Measurements from ENCODE around the gene RPL31.

Gene RPL31

GRCh38 chr2:101023327-101024107 lies 21.4 kb downstream of the RPL31 start:
- Mint-ChIP-seq H3K27me3 (ENCODE audit: low read depth, poor library complexity) (no peaks in the 10 kb centered on the region), H3K4me3 (no peak overlapping the region), H3K36me3 (ENCODE audit: low read depth) (peaks cover 60% of the 10 kb centered on the region)

GRCh38 chr2:101025561-101025960 lies 23.5 kb downstream of the RPL31 start:
- TF ChIP-seq CTCF (IDR thresholded peaks at IDR 0.05), result no peak
- H3K27me3 Mint-ChIP-seq (ENCODE audit: low read depth, poor library complexity), result no peaks in the 10 kb centered on the region
- H3K4me1 Mint-ChIP-seq, result peaks cover 24% of the 10 kb centered on the region
- H3K9me3 Mint-ChIP-seq, result peaks cover 13% of the 10 kb centered on the region
- no peak overlapping the region for H3K27ac Mint-ChIP-seq
- DNase-seq, result no peak
- peaks cover 63% of the 10 kb centered on the region for H3K36me3 Mint-ChIP-seq (ENCODE audit: low read depth)
- H3K4me3 Mint-ChIP-seq, result no peak overlapping the region

More at GRCh38 chr2:101023327-101024107, 21.4 kb downstream of the RPL31 start:
- no peak for DNase-seq
- no peak overlapping the region for H3K27ac Mint-ChIP-seq
- no peaks in the 10 kb centered on the region for H3K9me3 Mint-ChIP-seq
- no peak for TF ChIP-seq CTCF (IDR thresholded peaks at IDR 0.05)
- peaks cover 24% of the 10 kb centered on the region for H3K4me1 Mint-ChIP-seq

GRCh38 chr2:101026253-101026701 lies 24.2 kb downstream of the RPL31 start:
- Mint-ChIP-seq H3K4me1 (peaks cover 24% of the 10 kb centered on the region), H3K9me3 (peaks cover 13% of the 10 kb centered on the region), H3K27ac (peak overlapping the region; percentile 83), H3K27me3 (ENCODE audit: low read depth, poor library complexity) (no peaks in the 10 kb centered on the region), H3K36me3 (ENCODE audit: low read depth) (peaks cover 62% of the 10 kb centered on the region), H3K4me3 (no peak overlapping the region)
- no peak for TF ChIP-seq CTCF (IDR thresholded peaks at IDR 0.05)
- no peak for DNase-seq

- H3K27ac Mint-ChIP-seq, result peak overlapping the region; percentile 83
- TF ChIP-seq CTCF (IDR thresholded peaks at IDR 0.05), result no peak
- H3K9me3 Mint-ChIP-seq, result peaks cover 13% of the 10 kb centered on the region
- no peak overlapping the region for H3K4me3 Mint-ChIP-seq
- peaks cover 26% of the 10 kb centered on the region for H3K4me1 Mint-ChIP-seq
- H3K27me3 Mint-ChIP-seq (ENCODE audit: low read depth, poor library complexity), result no peaks in the 10 kb centered on the region
- H3K36me3 Mint-ChIP-seq (ENCODE audit: low read depth), result peaks cover 58% of the 10 kb centered on the region
- DNase-seq, result no peak
Measured at GRCh38 chr2:101026923-101027469, 24.9 kb downstream of the RPL31 start.

- H3K9me3 Mint-ChIP-seq, result peaks cover 13% of the 10 kb centered on the region
- peaks cover 55% of the 10 kb centered on the region for H3K36me3 Mint-ChIP-seq (ENCODE audit: low read depth)
- no peak for DNase-seq
- H3K27ac Mint-ChIP-seq, result peak overlapping the region; percentile 45
- H3K4me1 Mint-ChIP-seq, result peaks cover 31% of the 10 kb centered on the region
- no peaks in the 10 kb centered on the region for H3K27me3 Mint-ChIP-seq (ENCODE audit: low read depth, poor library complexity)
- no peak overlapping the region for H3K4me3 Mint-ChIP-seq
- TF ChIP-seq CTCF (IDR thresholded peaks at IDR 0.05), result no peak
Measured at GRCh38 chr2:101027852-101028251, 25.8 kb downstream of the RPL31 start.
